GM21423 (cell line): ENCODE measurements around the gene PGA5.
A peak's percentile ranks its signal among the peaks of the same experiment; 100 is the strongest.
"Not testable (repeated sequence)": the region's sequence is repeated elsewhere in the genome, so short reads cannot be mapped to it uniquely, and the experiment has no call there.

ENCODE experiments used
- ATAC-seq: cut with Tn5 transposase; IDR thresholded peaks from one replicate; pipeline ENCODE4 v1.9.1; 2021; ENCODE audit warnings: mild to moderate bottlenecking, moderate library complexity; ENCODE audit not compliant: unreplicated experiment

PGA5 gene

GRCh38 chr11:61222692-61223091, 18.3 kb upstream of the PGA5 start:
- ATAC-seq: not testable (repeated sequence)

- not testable (repeated sequence) for ATAC-seq
These were observed 14.4 kb upstream of the PGA5 start for GRCh38 chr11:61226457-61227137.

- not testable (repeated sequence) for ATAC-seq
These were observed 11.5 kb upstream of the PGA5 start for GRCh38 chr11:61229458-61229857.

- not testable (repeated sequence) for ATAC-seq
These were observed 9.9 kb upstream of the PGA5 start for GRCh38 chr11:61231033-61231432.

- not testable (repeated sequence) for ATAC-seq
These were observed 9.4 kb upstream of the PGA5 start for GRCh38 chr11:61231585-61231984.

GRCh38 chr11:61232548-61233145, 8.3 kb upstream of the PGA5 start:
- ATAC-seq: not testable (repeated sequence)

- not testable (repeated sequence) for ATAC-seq
These were observed 3.8 kb upstream of the PGA5 start for GRCh38 chr11:61237130-61237529.

- ATAC-seq: not testable (repeated sequence)
These were observed 687 bp upstream of the PGA5 start for GRCh38 chr11:61240288-61240687.

- ATAC-seq: not testable (repeated sequence)
These were observed 551 bp downstream of the PGA5 start for GRCh38 chr11:61241526-61241925.

GRCh38 chr11:61245284-61245964, 4.4 kb downstream of the PGA5 start:
- ATAC-seq: not testable (repeated sequence)

GRCh38 chr11:61248071-61248470, 7.1 kb downstream of the PGA5 start:
- not testable (repeated sequence) for ATAC-seq

- not testable (repeated sequence) for ATAC-seq
These were observed 8.2 kb downstream of the PGA5 start for GRCh38 chr11:61249201-61249600.

GRCh38 chr11:61250796-61251765, 10.1 kb downstream of the PGA5 start:
- ATAC-seq: not testable (repeated sequence)

- ATAC-seq: not testable (repeated sequence)
These were observed 11.4 kb downstream of the PGA5 start for GRCh38 chr11:61252332-61252731.

- ATAC-seq: peak; percentile 62
These were observed 13.5 kb downstream of the PGA5 start for GRCh38 chr11:61254403-61255025.

GRCh38 chr11:61256710-61257482, 15.9 kb downstream of the PGA5 start:
- ATAC-seq: no peak

GRCh38 chr11:61258546-61258945, 17.6 kb downstream of the PGA5 start:
- ATAC-seq: no peak

GRCh38 chr11:61259363-61259762, 18.4 kb downstream of the PGA5 start:
- no peak for ATAC-seq

- ATAC-seq: no peak
These were observed 23.4 kb downstream of the PGA5 start for GRCh38 chr11:61264371-61264770.

- ATAC-seq: no peak
These were observed 23.8 kb downstream of the PGA5 start for GRCh38 chr11:61264795-61265194.
